Progenitor cell of endocrine pancreas (in vitro differentiated cells): Measurements from ENCODE around the gene B4GALT3. TPM values are rescaled to one million over a fixed set of nuclear protein-coding genes. Genes with fewer than 3 reads are reported as not detected.

Experiments
- DNase-seq: peaks from one replicate; pipeline ENCODE4 v3.0.0; 2021; ENCODE audit warnings: low spot score; ENCODE audit not compliant: unreplicated experiment
- H3K27ac Mint-ChIP-seq: 2 replicates; pipeline ENCODE4 v1.8.0; 2021; ENCODE audit warnings: mild to moderate bottlenecking, moderate library complexity, mixed read lengths
- H3K27me3 Mint-ChIP-seq: 2 replicates; pipeline ENCODE4 v1.8.0; 2021; ENCODE audit warnings: mixed read lengths
- H3K36me3 Mint-ChIP-seq: 2 replicates; pipeline ENCODE4 v1.8.0; 2022; ENCODE audit warnings: mixed read lengths; ENCODE audit not compliant: insufficient read depth
- H3K4me1 Mint-ChIP-seq: 2 replicates; pipeline ENCODE4 v1.8.0; 2021; ENCODE audit warnings: low read depth, mixed read lengths
- H3K4me3 Mint-ChIP-seq: 2 replicates; pipeline ENCODE4 v1.8.0; 2021; ENCODE audit warnings: low read depth, mild to moderate bottlenecking, moderate library complexity, mixed read lengths
- H3K9me3 Mint-ChIP-seq: 2 replicates; pipeline ENCODE4 v1.8.0; 2021; ENCODE audit warnings: low read depth, mixed read lengths
- total RNA-seq: library from RNA; stranded (reverse); gene quantifications from 2 replicates; pipeline ENCODE4 v1.2.1, GENCODE V29; 2021
- TF ChIP-seq, protein P1 (sequence below): fragments of 200-600 bp; sonication (generic); IDR thresholded peaks from one replicate; pipeline ENCODE4 v1.5.0; 2021; ENCODE audit warnings: antibody characterized with exemption, mild to moderate bottlenecking; ENCODE audit not compliant: unreplicated experiment

The B4GALT3 gene
- total RNA-seq, 1 donor from 2014 or later: 45.9 TPM

- DNase-seq: no peak
- Mint-ChIP-seq H3K9me3 (no peaks in the 10 kb centered on the region), H3K27me3 (no peaks in the 10 kb centered on the region), H3K36me3 (no peaks in the 10 kb centered on the region), H3K27ac (no peak overlapping the region), H3K4me3 (no peak overlapping the region), H3K4me1 (peaks cover 2% of the 10 kb centered on the region)
- TF ChIP-seq, protein P1, sequence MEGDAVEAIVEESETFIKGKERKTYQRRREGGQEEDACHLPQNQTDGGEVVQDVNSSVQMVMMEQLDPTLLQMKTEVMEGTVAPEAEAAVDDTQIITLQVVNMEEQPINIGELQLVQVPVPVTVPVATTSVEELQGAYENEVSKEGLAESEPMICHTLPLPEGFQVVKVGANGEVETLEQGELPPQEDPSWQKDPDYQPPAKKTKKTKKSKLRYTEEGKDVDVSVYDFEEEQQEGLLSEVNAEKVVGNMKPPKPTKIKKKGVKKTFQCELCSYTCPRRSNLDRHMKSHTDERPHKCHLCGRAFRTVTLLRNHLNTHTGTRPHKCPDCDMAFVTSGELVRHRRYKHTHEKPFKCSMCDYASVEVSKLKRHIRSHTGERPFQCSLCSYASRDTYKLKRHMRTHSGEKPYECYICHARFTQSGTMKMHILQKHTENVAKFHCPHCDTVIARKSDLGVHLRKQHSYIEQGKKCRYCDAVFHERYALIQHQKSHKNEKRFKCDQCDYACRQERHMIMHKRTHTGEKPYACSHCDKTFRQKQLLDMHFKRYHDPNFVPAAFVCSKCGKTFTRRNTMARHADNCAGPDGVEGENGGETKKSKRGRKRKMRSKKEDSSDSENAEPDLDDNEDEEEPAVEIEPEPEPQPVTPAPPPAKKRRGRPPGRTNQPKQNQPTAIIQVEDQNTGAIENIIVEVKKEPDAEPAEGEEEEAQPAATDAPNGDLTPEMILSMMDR: no peak
Observed at GRCh38 chr1:161193561-161194235, 16.4 kb upstream of the B4GALT3 start.

DNA sequence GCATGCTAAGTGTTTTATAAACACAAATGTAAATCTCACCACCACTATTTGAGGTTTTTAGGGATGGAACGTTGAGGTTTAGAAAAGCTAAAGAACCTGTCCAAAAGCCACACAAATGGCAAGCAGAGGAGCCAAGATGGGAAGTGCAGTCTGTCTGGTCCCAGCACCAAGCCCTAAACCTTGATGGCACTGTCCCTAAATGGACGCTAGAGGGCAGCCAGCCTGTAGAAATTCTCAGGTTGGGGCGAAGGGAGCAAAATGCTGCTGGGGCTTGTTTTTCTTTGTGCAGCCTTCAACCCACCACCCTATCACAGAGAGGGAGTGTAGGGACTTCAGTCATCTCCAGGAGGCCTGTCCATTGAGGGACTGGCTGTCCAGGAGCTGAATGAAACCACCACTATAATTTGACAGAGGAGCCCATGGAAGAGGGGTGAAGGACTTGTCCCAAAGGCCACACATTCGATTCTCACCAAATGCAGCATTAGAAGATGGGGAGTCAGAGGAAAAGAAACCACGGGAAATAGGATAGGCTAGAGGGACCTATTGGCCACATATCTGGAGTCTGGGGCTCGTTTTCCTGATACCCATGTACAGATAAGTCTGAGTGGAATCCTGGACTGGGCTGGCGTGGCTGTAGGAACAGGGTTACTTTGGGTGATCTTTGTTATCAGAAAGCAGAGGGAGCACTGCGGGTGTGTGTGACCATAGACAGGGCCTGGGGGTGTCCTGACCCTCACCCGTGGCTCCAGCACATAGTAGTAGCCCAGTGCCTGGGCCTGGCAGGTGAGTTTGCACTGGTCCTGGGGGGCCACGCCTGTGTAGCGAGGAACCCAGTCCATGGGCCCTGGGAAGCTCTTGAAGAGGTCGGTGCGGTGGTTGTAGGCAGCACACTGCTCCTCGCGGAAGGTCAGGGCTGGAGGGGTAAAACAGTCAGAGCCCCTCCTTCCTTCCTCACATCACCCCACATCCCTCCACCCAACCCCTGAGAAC, 15.5 kb upstream of the B4GALT3 start:
- Mint-ChIP-seq H3K9me3 (no peaks in the 10 kb centered on the region), H3K27me3 (no peaks in the 10 kb centered on the region), H3K4me3 (no peak overlapping the region), H3K36me3 (no peaks in the 10 kb centered on the region), H3K27ac (peak overlapping the region; percentile 60), H3K4me1 (peaks cover 2% of the 10 kb centered on the region)
- TF ChIP-seq, protein P1: peak; percentile 91
- DNase-seq: peak; percentile 36

- Mint-ChIP-seq H3K27ac (no peak overlapping the region), H3K36me3 (no peaks in the 10 kb centered on the region), H3K27me3 (no peaks in the 10 kb centered on the region), H3K4me3 (no peak overlapping the region), H3K4me1 (peaks cover 2% of the 10 kb centered on the region), H3K9me3 (no peaks in the 10 kb centered on the region)
- TF ChIP-seq, protein P1: no peak
- no peak for DNase-seq
Observed at GRCh38 chr1:161191971-161192370, 14.7 kb upstream of the B4GALT3 start.

GRCh38 chr1:161190962-161191521, 13.7 kb upstream of the B4GALT3 start:
- TF ChIP-seq, protein P1: no peak
- no peak for DNase-seq
- no peak overlapping the region for H3K27ac Mint-ChIP-seq
- H3K4me3 Mint-ChIP-seq: no peak overlapping the region
- H3K36me3 Mint-ChIP-seq: no peaks in the 10 kb centered on the region
- peaks cover 2% of the 10 kb centered on the region for H3K4me1 Mint-ChIP-seq
- H3K9me3 Mint-ChIP-seq: no peaks in the 10 kb centered on the region
- H3K27me3 Mint-ChIP-seq: peaks cover under 1% of the 10 kb centered on the region

DNA sequence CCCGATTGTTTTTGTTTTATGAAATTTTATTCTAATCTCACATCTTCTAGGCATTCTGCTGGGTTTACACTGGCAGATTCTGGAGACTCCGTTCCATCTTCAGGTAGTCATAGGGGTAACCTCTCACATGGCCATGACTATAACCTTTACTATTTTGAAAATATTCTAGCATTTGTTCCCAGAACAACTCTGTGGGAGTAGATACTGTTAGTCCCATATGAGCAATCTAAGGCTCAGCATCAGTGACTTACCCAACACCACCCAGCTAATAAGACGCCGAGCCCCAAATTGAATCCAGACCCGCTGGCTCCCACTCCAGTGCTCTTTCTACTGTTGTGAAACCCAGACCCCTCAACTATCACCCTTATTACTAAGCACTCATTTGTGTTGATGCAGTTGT, 11.7 kb upstream of the B4GALT3 start:
- Mint-ChIP-seq H3K4me1 (peaks cover 2% of the 10 kb centered on the region), H3K4me3 (no peak overlapping the region), H3K9me3 (no peaks in the 10 kb centered on the region), H3K36me3 (no peaks in the 10 kb centered on the region), H3K27me3 (peaks cover 4% of the 10 kb centered on the region), H3K27ac (no peak overlapping the region)
- DNase-seq: no peak
- TF ChIP-seq, protein P1: no peak
